Inflammatory macrophage (primary cell): ENCODE results near the gene SMARCA4.
"Not testable (repeated sequence)": the region's sequence is repeated elsewhere in the genome, so short reads cannot be mapped to it uniquely, and the experiment has no call there.

Experiments
- DNase-seq, 2 donors: peaks; one replicate each; pipeline ENCODE4 v3.0.0-alpha.2; 2020 to 2022

Gene SMARCA4

GRCh38 chr19:10929402-10929794, 31.4 kb upstream of the SMARCA4 start:
- DNase-seq, result peak in 1 of 2 donors; percentile 2

GRCh38 chr19:10935371-10936059, 25.3 kb upstream of the SMARCA4 start:
- no peak for DNase-seq

GRCh38 chr19:10936661-10937084, 24.2 kb upstream of the SMARCA4 start:
- peak; percentile 70 to 77 for DNase-seq

GRCh38 chr19:10941649-10942048, 19.2 kb upstream of the SMARCA4 start:
- not testable (repeated sequence) for DNase-seq

GRCh38 chr19:10943412-10943811, 17.4 kb upstream of the SMARCA4 start:
- DNase-seq, result not testable (repeated sequence)

GRCh38 chr19:10945264-10945663, 15.6 kb upstream of the SMARCA4 start:
- DNase-seq, result no peak

- DNase-seq, result no peak
Measured at GRCh38 chr19:10946958-10947657, 13.7 kb upstream of the SMARCA4 start.

GRCh38 chr19:10952809-10953208, 8.0 kb upstream of the SMARCA4 start:
- no peak for DNase-seq

- DNase-seq, result not testable (repeated sequence)
Measured at GRCh38 chr19:10959277-10959968, 1.4 kb upstream of the SMARCA4 start.

GRCh38 chr19:10961073-10961860, 437 bp downstream of the SMARCA4 start:
- DNase-seq, result peak in 1 of 2 donors; percentile 19

- no peak for DNase-seq
Measured at GRCh38 chr19:10962863-10963262, 2.0 kb downstream of the SMARCA4 start.

GRCh38 chr19:10963865-10964264, 3.0 kb downstream of the SMARCA4 start:
- DNase-seq, result no peak

- no peak for DNase-seq
Measured at GRCh38 chr19:10964903-10965302, 4.1 kb downstream of the SMARCA4 start.

GRCh38 chr19:10965398-10965797, 4.6 kb downstream of the SMARCA4 start:
- no peak for DNase-seq

GRCh38 chr19:10966809-10967208, 6.0 kb downstream of the SMARCA4 start:
- no peak for DNase-seq

GRCh38 chr19:10968527-10969135, 7.8 kb downstream of the SMARCA4 start:
- no peak for DNase-seq

GRCh38 chr19:10971107-10971726, 10.4 kb downstream of the SMARCA4 start:
- no peak for DNase-seq

- no peak for DNase-seq
Measured at GRCh38 chr19:10975374-10976130, 14.7 kb downstream of the SMARCA4 start.

GRCh38 chr19:10976131-10976892, 15.5 kb downstream of the SMARCA4 start:
- DNase-seq, result no peak

- peak in 1 of 2 donors; percentile 4 for DNase-seq
Measured at GRCh38 chr19:10977742-10978092, 16.9 kb downstream of the SMARCA4 start.
